A549 (cell line): ENCODE results near the gene SLC16A8. TPM values are rescaled to one million over a fixed set of nuclear protein-coding genes. Genes with fewer than 3 reads are reported as not detected.
A peak's percentile ranks its signal among the peaks of the same experiment; 100 is the strongest.
"Not testable (repeated sequence)": the region's sequence is repeated elsewhere in the genome, so short reads cannot be mapped to it uniquely, and the experiment has no call there.

ENCODE experiments used
- ATAC-seq, 2 experiments: fragments of 200-7000 bp in 1 of 2; fragments of >200 bp in 1 of 2; cut with Nextera tagmentation in 1 of 2; cut with Tn5 transposase in 1 of 2; 3 replicates each; pipeline versions ENCODE4 v1.8.0 to v1.9.1; 2018 to 2020; ENCODE audit warnings: mild to moderate bottlenecking in 1 of 2, moderate library complexity in 1 of 2
- CTCF ChIA-PET: fragments of 300-600 bp; sonication (Branson Sonifier 250); formaldehyde crosslinking; extraction: SDS; loops from one replicate; lab custom pipeline; 2021; ENCODE audit warnings: antibody characterized with exemption, inconsistent platforms; lab: Yijun Ruan, JAX
- POLR2A ChIA-PET: fragments of 350-600 bp; formaldehyde crosslinking; extraction: SDS; loops from one replicate; lab custom pipeline; 2021; ENCODE audit warnings: antibody characterized with exemption, inconsistent platforms; lab: Yijun Ruan, JAX
- DNase-seq, 2 experiments: peaks; one replicate each; pipeline versions ENCODE4 v3.0.0 to v3.0.0-alpha.2; 2011 to 2016; ENCODE audit warnings: low read depth in 1 of 2, low spot score in 1 of 2
- FAIRE-seq: peaks from 2 replicates; lab custom pipeline; 2011; peaks lifted over from hg19 to GRCh38; lab: Jason Lieb, UNC
- H3K27ac ChIP-seq, 2 experiments: fragments of >200 bp; sonication (Bioruptor Twin); formaldehyde crosslinking; 3 replicates each; pipeline ENCODE4 v1.5.1; 2016 to 2017
- H3K4me1 ChIP-seq: fragments of >200 bp; sonication (Bioruptor Twin); formaldehyde crosslinking; 3 replicates; pipeline ENCODE4 v1.6.1; 2016
- H3K4me2 ChIP-seq: fragments of >200 bp; sonication (Bioruptor Twin); formaldehyde crosslinking; 3 replicates; pipeline ENCODE4 v1.6.1; 2016
- H3K4me3 ChIP-seq: fragments of >200 bp; sonication (Bioruptor Twin); formaldehyde crosslinking; 3 replicates; pipeline ENCODE4 v1.5.1; 2016
- H3K9me3 ChIP-seq: fragments of >200 bp; sonication (Bioruptor Twin); formaldehyde crosslinking; 3 replicates; pipeline ENCODE4 v1.6.1; 2016
- EHMT2 ChIP-seq: fragments of 200-600 bp; sonication (generic); IDR thresholded peaks from 2 replicates; pipeline ENCODE4 v1.6.1; 2016; ENCODE audit warnings: antibody characterized with exemption, low read depth, mild to moderate bottlenecking, moderate library complexity
- EP300 ChIP-seq, 2 experiments: fragments of >200 bp; sonication (Bioruptor Twin); formaldehyde crosslinking; IDR thresholded peaks; 2 replicates in 1 of 2; 3 replicates in 1 of 2; pipeline ENCODE4 v1.6.1; 2016 to 2017
- FOSB ChIP-seq: fragments of 250-450 bp; sonication (Bioruptor Pico); IDR thresholded peaks from 2 replicates; pipeline ENCODE4 v1.5.0; 2020; ENCODE audit warnings: mild to moderate bottlenecking, moderate library complexity
- HEYL ChIP-seq: fragments of 250-450 bp; sonication (Bioruptor Pico); IDR thresholded peaks from 2 replicates; pipeline ENCODE4 v1.8.0; 2021; ENCODE audit warnings: mild to moderate bottlenecking, moderate library complexity
- HOXB13 ChIP-seq: fragments of 250-450 bp; sonication (Bioruptor Pico); IDR thresholded peaks from 2 replicates; pipeline ENCODE4 v1.5.0; 2020; ENCODE audit warnings: low read depth, mild to moderate bottlenecking, moderate library complexity
- MAFK ChIP-seq: fragments of 450-650 bp; IDR thresholded peaks from 2 replicates; pipeline ENCODE4 v1.6.1; 2014; ENCODE audit not compliant: partially characterized antibody
- PHF8 ChIP-seq: fragments of 200-600 bp; sonication (generic); IDR thresholded peaks from 2 replicates; pipeline ENCODE4 v1.6.1; 2016; ENCODE audit warnings: low read depth, mild to moderate bottlenecking, antibody characterized with exemption, moderate library complexity, borderline replicate concordance
- RAD21 ChIP-seq, 2 experiments: fragments of >200 bp in 1 of 2; sonication (Bioruptor Twin) in 1 of 2; formaldehyde crosslinking in 1 of 2; IDR thresholded peaks in 1 of 2; conservative IDR thresholded peaks in 1 of 2; 2 replicates in 1 of 2; 3 replicates in 1 of 2; pipeline ENCODE4 v1.6.1; 2012 to 2018; ENCODE audit warnings: inconsistent platforms in 1 of 2
- RARB ChIP-seq: fragments of 250-450 bp; sonication (Bioruptor Pico); IDR thresholded peaks from 2 replicates; pipeline ENCODE4 v1.8.0; 2021; ENCODE audit warnings: mild to moderate bottlenecking, moderate library complexity
- RFX5 ChIP-seq: fragments of 450-650 bp; IDR thresholded peaks from 2 replicates; pipeline ENCODE4 v1.7.1; 2014; ENCODE audit warnings: antibody characterized with exemption, mild to moderate bottlenecking, moderate library complexity
- SMC3 ChIP-seq: fragments of >200 bp; sonication (Bioruptor Twin); formaldehyde crosslinking; IDR thresholded peaks from 3 replicates; pipeline ENCODE4 v1.6.1; 2018; ENCODE audit warnings: inconsistent platforms
- WGBS: methylation state at CpG from one replicate; pipeline ENCODE4 v1.1.6; 2017; ENCODE audit errors: missing lambda C conversion rate; 5-methylcytosine and 5-hydroxymethylcytosine counted together
- polyA plus RNA-seq, 4 experiments: library from polyadenylated mRNA; depleted of rRNA in 3 of 4; stranded (reverse); fragments of >200 nt; fragmentation: RNase III in 1 of 4; extraction: RNeasy Plus Mini Kit Qiagen cat#74134 plus additional on column Dnase treatment in 1 of 4; gene quantifications; 2 replicates in 3 of 4; 3 replicates in 1 of 4; pipeline ENCODE4 v1.2.3, GENCODE V29; 2011 to 2017
- TF ChIP-seq, protein P1 (sequence below): fragments of >200 bp; sonication (Bioruptor Twin); formaldehyde crosslinking; IDR thresholded peaks from 3 replicates; pipeline ENCODE4 v1.6.1; 2016
- TF ChIP-seq, protein P2 (sequence below): IDR thresholded peaks from 2 replicates; pipeline ENCODE4 v1.6.1; 2012
- TF ChIP-seq, protein P3 (sequence below): fragments of >200 bp; sonication (Bioruptor Twin); formaldehyde crosslinking; IDR thresholded peaks from 3 replicates; pipeline ENCODE4 v1.5.1; 2016
- TF ChIP-seq, protein P4 (sequence below): fragments of 200-600 bp; sonication (generic); IDR thresholded peaks from 2 replicates; pipeline ENCODE4 v1.6.1; 2016; ENCODE audit warnings: antibody characterized with exemption, mild to moderate bottlenecking, moderate library complexity

Gene SLC16A8
- polyA plus RNA-seq, 2 of the 4 experiments (the other 2 are of a cell fraction), result not detected

DNA sequence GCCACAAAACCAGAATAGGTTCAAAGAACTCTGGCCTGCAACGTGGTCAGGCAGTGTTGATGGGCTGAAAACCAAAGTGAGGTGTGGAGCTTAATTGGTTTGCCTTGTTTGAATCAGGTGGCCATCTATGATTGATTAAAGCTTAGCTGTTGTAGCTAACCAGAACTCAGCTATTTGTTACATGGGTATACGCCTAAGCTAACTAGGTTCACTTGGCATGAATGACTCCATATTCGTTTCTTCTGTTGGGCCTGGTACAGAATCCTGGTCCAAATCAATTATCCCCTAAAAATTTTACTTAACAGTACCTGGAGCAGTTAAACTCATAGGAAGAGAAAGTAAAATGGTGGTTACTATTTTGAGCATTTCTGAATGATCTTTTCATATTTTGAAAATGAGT, 34.2 kb upstream of the SLC16A8 start:
- POLR2A ChIA-PET, result no interaction called here
- CTCF ChIA-PET, result interaction anchor here (1.3 kb wide), 1 partner anchor 66 kb away, joined by 3 read pairs; no protein-coding TSS in a partner anchor

DNA sequence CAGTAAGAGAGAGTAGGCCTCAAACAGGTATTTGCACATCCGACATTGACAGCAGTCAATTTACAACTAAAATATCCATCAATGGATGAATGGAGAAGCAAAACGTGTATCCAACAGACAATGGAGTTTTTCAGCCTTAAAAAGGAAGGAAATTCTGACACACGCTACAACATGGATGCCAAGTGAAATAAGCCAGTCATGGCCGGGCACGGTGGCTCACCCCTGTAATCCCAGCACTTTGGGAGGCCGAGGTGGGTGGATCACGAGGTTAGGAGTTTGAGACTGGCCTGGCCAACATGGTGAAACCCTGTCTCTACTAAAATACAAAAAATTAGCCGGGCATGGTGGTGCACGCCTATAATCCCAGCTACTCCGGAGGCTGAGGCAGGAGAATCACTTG, 33.6 kb upstream of the SLC16A8 start:
- H3K4me3 ChIP-seq, CTCF ChIA-PET, POLR2A ChIA-PET, H3K4me2 ChIP-seq, FAIRE-seq, DNase-seq, H3K27ac ChIP-seq, H3K9me3 ChIP-seq, H3K4me1 ChIP-seq, ATAC-seq: not testable (repeated sequence)
- WGBS, result 90% methylated on average over 10 of the region's 10 CpGs

More for the DNA sequence above, 34.2 kb upstream of the SLC16A8 start:
- no peak for DNase-seq
- H3K4me3 ChIP-seq, result no peak overlapping the region
- no peak overlapping the region for H3K27ac ChIP-seq
- H3K9me3 ChIP-seq, result no peaks in the 10 kb centered on the region
- 59% methylated on average over 3 of the region's 3 CpGs for WGBS
- no peak for ATAC-seq
- no peak for FAIRE-seq
- no peak for TF ChIP-seq RFX5
- TF ChIP-seq FOSB, result no peak
- no peak for TF ChIP-seq HEYL (CRISPR knock-in tag)
- no peak for TF ChIP-seq EP300 (IDR thresholded peaks at IDR 0.05)
- TF ChIP-seq SMC3, result no peak
- no peaks in the 10 kb centered on the region for H3K4me1 ChIP-seq
- no peak overlapping the region for H3K4me2 ChIP-seq

DNA sequence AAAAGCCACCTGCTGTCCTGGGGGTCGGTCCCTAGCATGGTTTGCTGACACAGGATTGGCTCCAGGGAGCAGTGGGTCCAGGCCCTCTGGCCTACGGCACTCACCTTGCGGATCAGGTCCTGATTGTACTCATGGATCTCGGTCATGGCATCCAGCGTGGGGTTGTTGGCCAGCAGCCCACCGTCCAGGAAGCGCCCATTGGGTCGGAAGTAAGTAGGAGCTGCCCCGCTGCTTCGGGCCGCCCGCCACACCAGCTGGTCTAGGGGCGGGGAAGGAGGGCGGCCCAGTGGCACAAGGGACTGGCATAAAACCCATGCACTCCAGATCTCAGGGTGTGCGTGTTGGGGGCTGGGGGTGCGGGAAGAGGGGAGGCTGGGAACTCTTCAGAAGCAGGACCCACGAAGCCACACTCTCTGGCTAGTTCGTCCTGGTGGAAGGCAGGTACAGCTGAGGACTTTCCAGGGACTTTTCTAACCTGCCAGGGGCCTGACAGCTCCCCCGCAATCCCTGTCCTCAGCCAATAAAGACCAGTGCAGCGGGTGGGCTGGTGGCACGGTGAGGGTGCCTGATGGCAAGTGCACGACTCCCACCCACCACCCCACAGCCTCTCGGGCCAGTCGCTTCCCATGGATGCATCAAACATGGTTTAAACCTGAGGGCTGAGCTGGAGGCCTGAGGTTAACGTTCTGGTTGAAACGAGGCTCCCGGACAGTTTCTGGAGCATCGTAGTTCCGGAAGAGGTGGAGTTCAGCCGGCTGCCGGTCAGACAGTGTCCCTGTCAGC, 31.6 kb upstream of the SLC16A8 start:
- no peak for FAIRE-seq
- Histone ChIP-seq H3K4me1 (peaks cover 21% of the 10 kb centered on the region), H3K27ac (no peak overlapping the region), H3K4me2 (no peak overlapping the region), H3K9me3 (no peaks in the 10 kb centered on the region), H3K4me3 (no peak overlapping the region)
- CTCF ChIA-PET, result interaction anchor here (0.8 to 3.0 kb wide), 17 partner anchors 9 to 229 kb away, joined by 3 to 36 read pairs (median 5); no protein-coding TSS in a partner anchor
- WGBS, result 93% methylated on average over 8 of the region's 31 CpGs
- no peak for ATAC-seq
- POLR2A ChIA-PET, result interaction anchor here (0.6 kb wide), 1 partner anchor 68 kb away, joined by 6 read pairs; no protein-coding TSS in a partner anchor
- no peak for DNase-seq
- TF ChIP-seq, protein P1, sequence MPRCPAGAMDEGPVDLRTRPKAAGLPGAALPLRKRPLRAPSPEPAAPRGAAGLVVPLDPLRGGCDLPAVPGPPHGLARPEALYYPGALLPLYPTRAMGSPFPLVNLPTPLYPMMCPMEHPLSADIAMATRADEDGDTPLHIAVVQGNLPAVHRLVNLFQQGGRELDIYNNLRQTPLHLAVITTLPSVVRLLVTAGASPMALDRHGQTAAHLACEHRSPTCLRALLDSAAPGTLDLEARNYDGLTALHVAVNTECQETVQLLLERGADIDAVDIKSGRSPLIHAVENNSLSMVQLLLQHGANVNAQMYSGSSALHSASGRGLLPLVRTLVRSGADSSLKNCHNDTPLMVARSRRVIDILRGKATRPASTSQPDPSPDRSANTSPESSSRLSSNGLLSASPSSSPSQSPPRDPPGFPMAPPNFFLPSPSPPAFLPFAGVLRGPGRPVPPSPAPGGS, result no peak
- TF ChIP-seq, protein P2, sequence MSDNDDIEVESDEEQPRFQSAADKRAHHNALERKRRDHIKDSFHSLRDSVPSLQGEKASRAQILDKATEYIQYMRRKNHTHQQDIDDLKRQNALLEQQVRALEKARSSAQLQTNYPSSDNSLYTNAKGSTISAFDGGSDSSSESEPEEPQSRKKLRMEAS, result no peak
- TF ChIP-seq HOXB13 (CRISPR knock-in tag) (no peak), MAFK (no peak), RARB (CRISPR knock-in tag) (no peak), FOSB (no peak)
- TF ChIP-seq, protein P3, sequence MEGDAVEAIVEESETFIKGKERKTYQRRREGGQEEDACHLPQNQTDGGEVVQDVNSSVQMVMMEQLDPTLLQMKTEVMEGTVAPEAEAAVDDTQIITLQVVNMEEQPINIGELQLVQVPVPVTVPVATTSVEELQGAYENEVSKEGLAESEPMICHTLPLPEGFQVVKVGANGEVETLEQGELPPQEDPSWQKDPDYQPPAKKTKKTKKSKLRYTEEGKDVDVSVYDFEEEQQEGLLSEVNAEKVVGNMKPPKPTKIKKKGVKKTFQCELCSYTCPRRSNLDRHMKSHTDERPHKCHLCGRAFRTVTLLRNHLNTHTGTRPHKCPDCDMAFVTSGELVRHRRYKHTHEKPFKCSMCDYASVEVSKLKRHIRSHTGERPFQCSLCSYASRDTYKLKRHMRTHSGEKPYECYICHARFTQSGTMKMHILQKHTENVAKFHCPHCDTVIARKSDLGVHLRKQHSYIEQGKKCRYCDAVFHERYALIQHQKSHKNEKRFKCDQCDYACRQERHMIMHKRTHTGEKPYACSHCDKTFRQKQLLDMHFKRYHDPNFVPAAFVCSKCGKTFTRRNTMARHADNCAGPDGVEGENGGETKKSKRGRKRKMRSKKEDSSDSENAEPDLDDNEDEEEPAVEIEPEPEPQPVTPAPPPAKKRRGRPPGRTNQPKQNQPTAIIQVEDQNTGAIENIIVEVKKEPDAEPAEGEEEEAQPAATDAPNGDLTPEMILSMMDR, result no peak

DNA sequence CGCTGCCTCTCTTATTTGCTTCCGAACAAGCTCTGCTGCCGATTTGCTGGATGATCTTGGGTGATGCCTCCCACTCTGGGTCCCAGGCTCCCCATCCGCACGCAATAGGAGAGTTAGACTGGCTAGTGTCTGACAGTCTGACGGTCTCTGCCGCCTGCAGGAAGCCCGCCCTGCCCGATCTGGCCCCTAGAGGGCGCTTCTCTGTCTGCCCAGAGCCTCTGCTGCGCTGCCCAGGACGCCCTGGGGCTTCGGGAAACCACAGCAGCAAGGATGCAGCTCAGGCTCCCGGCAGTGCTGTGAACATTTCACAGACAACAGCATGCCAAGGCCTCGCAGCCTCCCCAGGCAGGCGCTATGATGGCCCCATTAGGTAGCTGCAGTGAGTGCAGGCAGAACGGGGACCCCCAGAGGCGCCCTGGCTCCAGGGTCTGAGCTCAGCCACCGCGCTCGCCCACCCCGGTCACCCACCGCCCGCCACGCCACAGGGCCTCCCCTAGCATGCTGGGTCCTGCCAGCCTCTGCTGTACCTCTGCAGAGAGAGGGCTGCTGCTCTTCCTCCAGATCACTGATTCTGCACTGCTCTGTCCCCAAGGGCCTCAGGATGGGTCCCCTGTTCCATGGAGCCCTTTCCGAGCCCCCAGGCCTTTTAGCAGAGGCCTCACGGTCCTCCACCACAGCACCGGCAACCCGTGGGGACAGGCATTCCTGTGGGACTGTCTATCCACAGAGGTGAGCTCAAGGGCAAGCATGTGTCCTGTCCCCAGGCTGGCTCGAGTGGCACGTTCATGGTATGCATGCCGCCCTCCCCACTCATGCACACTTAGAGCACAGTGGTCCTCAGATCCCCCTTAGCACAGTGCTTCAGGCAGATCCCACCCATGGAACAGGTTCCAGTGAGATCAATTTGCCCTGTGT, 30.8 kb upstream of the SLC16A8 start:
- POLR2A ChIA-PET, result interaction anchor here (0.6 to 1.0 kb wide), 2 partner anchors 50 to 58 kb away, joined by 3 read pairs; partner anchors contain the start of gene PICK1
- no peak for TF ChIP-seq EHMT2
- TF ChIP-seq PHF8, result no peak
- TF ChIP-seq RAD21 (conservative IDR thresholded peaks at IDR 0.05 in 1 of 2, IDR thresholded peaks at IDR 0.05 in 1 of 2), result peak; percentile 63 to 66
- TF ChIP-seq, protein P4, sequence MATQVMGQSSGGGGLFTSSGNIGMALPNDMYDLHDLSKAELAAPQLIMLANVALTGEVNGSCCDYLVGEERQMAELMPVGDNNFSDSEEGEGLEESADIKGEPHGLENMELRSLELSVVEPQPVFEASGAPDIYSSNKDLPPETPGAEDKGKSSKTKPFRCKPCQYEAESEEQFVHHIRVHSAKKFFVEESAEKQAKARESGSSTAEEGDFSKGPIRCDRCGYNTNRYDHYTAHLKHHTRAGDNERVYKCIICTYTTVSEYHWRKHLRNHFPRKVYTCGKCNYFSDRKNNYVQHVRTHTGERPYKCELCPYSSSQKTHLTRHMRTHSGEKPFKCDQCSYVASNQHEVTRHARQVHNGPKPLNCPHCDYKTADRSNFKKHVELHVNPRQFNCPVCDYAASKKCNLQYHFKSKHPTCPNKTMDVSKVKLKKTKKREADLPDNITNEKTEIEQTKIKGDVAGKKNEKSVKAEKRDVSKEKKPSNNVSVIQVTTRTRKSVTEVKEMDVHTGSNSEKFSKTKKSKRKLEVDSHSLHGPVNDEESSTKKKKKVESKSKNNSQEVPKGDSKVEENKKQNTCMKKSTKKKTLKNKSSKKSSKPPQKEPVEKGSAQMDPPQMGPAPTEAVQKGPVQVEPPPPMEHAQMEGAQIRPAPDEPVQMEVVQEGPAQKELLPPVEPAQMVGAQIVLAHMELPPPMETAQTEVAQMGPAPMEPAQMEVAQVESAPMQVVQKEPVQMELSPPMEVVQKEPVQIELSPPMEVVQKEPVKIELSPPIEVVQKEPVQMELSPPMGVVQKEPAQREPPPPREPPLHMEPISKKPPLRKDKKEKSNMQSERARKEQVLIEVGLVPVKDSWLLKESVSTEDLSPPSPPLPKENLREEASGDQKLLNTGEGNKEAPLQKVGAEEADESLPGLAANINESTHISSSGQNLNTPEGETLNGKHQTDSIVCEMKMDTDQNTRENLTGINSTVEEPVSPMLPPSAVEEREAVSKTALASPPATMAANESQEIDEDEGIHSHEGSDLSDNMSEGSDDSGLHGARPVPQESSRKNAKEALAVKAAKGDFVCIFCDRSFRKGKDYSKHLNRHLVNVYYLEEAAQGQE, result no peak
- TF ChIP-seq, protein P3, result peak; percentile 72

More for the DNA sequence above, 30.8 kb upstream of the SLC16A8 start:
- ATAC-seq (peak; percentile 59 to 84), FAIRE-seq (no peak), DNase-seq (peak; percentile 67 to 82)
- 28% methylated on average over 2 of the region's 32 CpGs for WGBS
- H3K9me3 ChIP-seq, result no peaks in the 10 kb centered on the region
- peaks cover 27% of the 10 kb centered on the region for H3K4me1 ChIP-seq
- no peak overlapping the region for H3K4me3 ChIP-seq
- no peak overlapping the region for H3K27ac ChIP-seq
- H3K4me2 ChIP-seq, result no peak overlapping the region
- CTCF ChIA-PET, result interaction anchor here (0.6 to 3.0 kb wide), 55 partner anchors 9 to 334 kb away, joined by 3 to 36 read pairs (median 4); partner anchors contain the start of gene MAFF
